Right renal cortex interstitium (tissue), 3 donors: Measurements from ENCODE around the gene F13A1. TPM values are rescaled to one million over a fixed set of nuclear protein-coding genes. Genes with fewer than 3 reads are reported as not detected.

Experiments used
- DNase-seq, 3 donors: peaks; one replicate each; pipeline ENCODE4 v3.0.0-alpha.2; 2013; ENCODE audit warnings: low read depth in 3 of 3, low spot score in 2 of 3
- polyA plus RNA-seq, 3 donors: library from polyadenylated mRNA; unstranded; fragments of 120-200 nt; gene quantifications; one replicate each; pipeline ENCODE4 v1.2.1, GENCODE V29; 2013; ENCODE audit not compliant: insufficient read length in 3 of 3

Gene F13A1
- polyA plus RNA-seq = 10 to 100 TPM; 13.2 to 14.1 (median 14.0) TPM

GRCh38 chr6:6319952-6320811 is at the start of gene F13A1:
TSS of gene F13A1 (minus strand) at chr6:6320662. CDS start at chr6:6318664, 1,998 bp downstream.
- DNase-seq = no peak

- DNase-seq = no peak
Measured at GRCh38 chr6:6368684-6369052, 48.2 kb upstream of the F13A1 start.

- no peak for DNase-seq
Measured at GRCh38 chr6:6368040-6368683, 47.7 kb upstream of the F13A1 start.

- peak in 2 of 3 donors; percentile 13 to 27 for DNase-seq
Measured at GRCh38 chr6:6366803-6367202, 46.3 kb upstream of the F13A1 start.

- DNase-seq = no peak
Measured at GRCh38 chr6:6365242-6365641, 44.8 kb upstream of the F13A1 start.

GRCh38 chr6:6362056-6362840 is 41.8 kb upstream of the F13A1 start:
- DNase-seq = no peak

- no peak for DNase-seq
Measured at GRCh38 chr6:6357530-6357929, 37.1 kb upstream of the F13A1 start.

- no peak for DNase-seq
Measured at GRCh38 chr6:6357032-6357431, 36.6 kb upstream of the F13A1 start.

- no peak for DNase-seq
Measured at GRCh38 chr6:6352772-6353171, 32.3 kb upstream of the F13A1 start.

- no peak for DNase-seq
Measured at GRCh38 chr6:6351511-6352025, 31.1 kb upstream of the F13A1 start.

GRCh38 chr6:6350696-6351095 is 30.2 kb upstream of the F13A1 start:
- DNase-seq = no peak

- DNase-seq = no peak
Measured at GRCh38 chr6:6348256-6348655, 27.8 kb upstream of the F13A1 start.

- no peak for DNase-seq
Measured at GRCh38 chr6:6346427-6347023, 26.1 kb upstream of the F13A1 start.

GRCh38 chr6:6333501-6333900 is 13.0 kb upstream of the F13A1 start:
- DNase-seq = no peak

- no peak for DNase-seq
Measured at GRCh38 chr6:6332811-6333244, 12.4 kb upstream of the F13A1 start.

- peak in 1 of 3 donors; percentile 12 for DNase-seq
Measured at GRCh38 chr6:6331946-6332601, 11.6 kb upstream of the F13A1 start.

GRCh38 chr6:6331393-6331792 is 10.9 kb upstream of the F13A1 start:
- no peak for DNase-seq

- DNase-seq = no peak
Measured at GRCh38 chr6:6330407-6330806, 9.9 kb upstream of the F13A1 start.

- no peak for DNase-seq
Measured at GRCh38 chr6:6328451-6328850, 8.0 kb upstream of the F13A1 start.

- no peak for DNase-seq
Measured at GRCh38 chr6:6323352-6323751, 2.9 kb upstream of the F13A1 start.
